Sigmoid colon (tissue), 4 donors: Measurements from ENCODE around the gene GLI3.

ENCODE experiments used
- CTCF ChIP-seq, 4 experiments: fragments of 450-650 bp in 3 of 4; fragments of 200-600 bp in 1 of 4; IDR thresholded peaks; one replicate each; pipeline ENCODE4 v1.5.1; 2016 to 2019; ENCODE audit warnings: antibody characterized with exemption in 4 of 4, mild to moderate bottlenecking in 3 of 4, moderate library complexity in 2 of 4
- EP300 ChIP-seq, 4 donors: sonication (generic); formaldehyde crosslinking; IDR thresholded peaks; one replicate each; pipeline ENCODE4 v1.6.1; 2017; ENCODE audit warnings: antibody characterized with exemption in 4 of 4
- POLR2A ChIP-seq, 2 donors: fragments of 450-650 bp; IDR thresholded peaks; one replicate each; pipeline ENCODE4 v1.6.1; 2016; ENCODE audit warnings: antibody characterized with exemption in 2 of 2, mild to moderate bottlenecking in 2 of 2, moderate library complexity in 2 of 2

GRCh38 chr7:41955451-41955850 is 281.6 kb downstream of the GLI3 start:
- TF ChIP-seq CTCF (IDR thresholded peaks at IDR 0.05) (no peak), POLR2A (IDR thresholded peaks at IDR 0.05) (no peak), EP300 (IDR thresholded peaks at IDR 0.05) (no peak)
